GM13976 (cell line): ENCODE data around the gene AUTS2.
A peak's percentile ranks its signal among the peaks of the same experiment; 100 is the strongest.

Source experiments
- DNase-seq: peaks from one replicate; pipeline ENCODE4 v3.0.0; 2012; ENCODE audit warnings: low spot score
- CTCF ChIP-seq: IDR thresholded peaks from 2 replicates; pipeline ENCODE4 v1.5.1; 2012; ENCODE audit warnings: borderline replicate concordance, mild to moderate bottlenecking; ENCODE audit not compliant: insufficient read depth; ENCODE audit errors: extremely low read depth, missing control alignments, control extremely low read depth
- in situ Hi-C: fragments of 300-500 bp; cut with MboI; formaldehyde crosslinking; loops from one replicate; pipeline ENCODE4 v1.12.0; 2022; ENCODE audit warnings: low sequenced_read_pairs, mixed read lengths, inconsistent platforms; ENCODE audit not compliant: unreplicated experiment

Gene AUTS2

GRCh38 chr7:69761290-69761922 is 163.1 kb downstream of the AUTS2 start:
- DNase-seq, result no peak
- no peak for TF ChIP-seq CTCF
- in situ Hi-C loops, result no loop called here

- peak; percentile 29 for DNase-seq
- TF ChIP-seq CTCF, result no peak
- in situ Hi-C loops, result no loop called here
Observed at GRCh38 chr7:69762821-69763352, 164.6 kb downstream of the AUTS2 start.

GRCh38 chr7:69763513-69763912 is 165.2 kb downstream of the AUTS2 start:
- no peak for TF ChIP-seq CTCF
- in situ Hi-C loops, result no loop called here
- DNase-seq, result no peak

- in situ Hi-C loops, result no loop called here
- TF ChIP-seq CTCF, result no peak
- DNase-seq, result no peak
Observed at GRCh38 chr7:69764147-69764546, 165.9 kb downstream of the AUTS2 start.

- no peak for DNase-seq
- TF ChIP-seq CTCF, result no peak
- in situ Hi-C loops, result no loop called here
Observed at GRCh38 chr7:69764681-69765080, 166.4 kb downstream of the AUTS2 start.

- peak; percentile 12 for DNase-seq
- in situ Hi-C loops, result no loop called here
- no peak for TF ChIP-seq CTCF
Observed at GRCh38 chr7:69765879-69766278, 167.6 kb downstream of the AUTS2 start.
